Measurements from ENCODE around the gene ABCG2. TPM values are rescaled to one million over a fixed set of nuclear protein-coding genes. Genes with fewer than 3 reads are reported as not detected.
"Not testable (repeated sequence)": the region's sequence is repeated elsewhere in the genome, so short reads cannot be mapped to it uniquely, and the experiment has no call there.

ABCG2 gene
- polyA plus RNA-seq, 1 donor = 8.2 TPM

- DNase-seq = no peak
Measured at GRCh38 chr4:88112856-88113255, 45.6 kb downstream of the ABCG2 start.

GRCh38 chr4:88110826-88111225 lies 47.6 kb downstream of the ABCG2 start:
- no peak for DNase-seq

- DNase-seq = no peak
Measured at GRCh38 chr4:88109123-88109881, 49.1 kb downstream of the ABCG2 start.

DNA sequence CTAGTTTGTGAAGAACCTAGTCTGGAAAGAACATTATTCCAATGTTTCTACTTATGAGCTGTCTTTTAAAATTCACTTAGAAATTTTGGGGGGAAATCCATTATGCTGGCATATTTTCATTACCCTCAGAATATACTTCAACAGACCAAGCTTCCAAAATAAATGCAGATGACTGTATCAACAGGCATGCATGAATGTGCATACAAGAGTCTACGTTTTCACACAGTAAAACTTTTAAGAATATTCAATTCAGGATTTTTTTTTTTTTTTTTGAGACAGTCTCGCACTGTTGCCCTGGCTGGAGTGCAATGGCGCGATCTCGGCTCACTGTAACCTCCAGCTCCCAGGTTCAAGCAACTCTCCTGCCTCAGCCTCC lies 49.7 kb downstream of the ABCG2 start:
- no peak for DNase-seq

- DNase-seq = not testable (repeated sequence)
Measured at GRCh38 chr4:88108108-88108465, 50.4 kb downstream of the ABCG2 start.

DNA sequence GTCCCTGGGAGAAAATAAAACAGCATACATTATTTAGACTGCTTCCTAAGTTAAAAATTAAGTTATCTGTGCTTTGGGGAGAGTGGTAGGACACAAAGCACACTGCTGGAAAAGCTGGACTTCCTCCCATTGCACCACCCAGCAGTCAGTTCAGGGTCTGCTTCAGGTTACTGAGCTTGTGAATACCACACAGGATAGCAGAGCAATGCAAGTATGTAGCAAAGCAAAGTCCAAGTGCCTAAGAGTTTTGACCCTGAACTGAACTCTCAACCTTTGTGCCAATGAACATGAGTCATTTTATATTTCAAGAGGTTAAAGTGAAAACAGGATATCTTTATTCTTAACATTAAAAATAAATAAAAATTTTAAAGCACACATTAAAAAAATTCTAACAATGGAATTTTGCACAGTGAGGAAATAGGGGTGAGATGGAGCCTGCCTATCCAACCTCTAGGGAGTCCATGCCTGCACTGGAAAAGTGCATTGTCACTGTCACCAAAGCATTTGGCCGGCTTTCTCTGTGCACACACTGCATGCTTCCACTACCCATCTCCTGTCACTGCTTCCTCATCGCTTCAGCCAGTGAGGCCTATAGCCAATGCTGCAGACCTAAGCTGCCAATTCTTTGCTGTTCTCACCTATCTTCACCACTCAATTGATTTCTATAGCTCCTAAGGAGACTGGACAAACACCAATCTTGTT lies 50.9 kb downstream of the ABCG2 start:
- no peak for DNase-seq

DNA sequence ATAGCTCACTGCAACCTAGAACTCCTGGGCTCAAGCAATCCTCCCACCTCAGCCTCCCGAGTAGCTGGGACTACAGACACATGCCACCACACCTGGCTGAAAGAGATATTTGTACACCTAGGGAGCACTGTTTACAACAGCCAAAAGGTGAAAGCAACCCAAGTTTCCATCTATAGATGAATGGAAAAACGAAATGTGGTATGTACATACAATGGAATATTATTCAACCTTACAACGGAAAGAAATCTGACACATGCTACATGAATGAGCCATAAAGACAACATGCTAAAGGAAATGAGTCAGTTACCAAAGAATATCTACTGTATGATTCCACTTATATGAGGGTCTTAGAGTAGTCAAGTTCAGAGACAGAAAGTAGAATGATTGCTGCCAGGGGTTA lies 52.2 kb downstream of the ABCG2 start:
- no peak for DNase-seq

DNA sequence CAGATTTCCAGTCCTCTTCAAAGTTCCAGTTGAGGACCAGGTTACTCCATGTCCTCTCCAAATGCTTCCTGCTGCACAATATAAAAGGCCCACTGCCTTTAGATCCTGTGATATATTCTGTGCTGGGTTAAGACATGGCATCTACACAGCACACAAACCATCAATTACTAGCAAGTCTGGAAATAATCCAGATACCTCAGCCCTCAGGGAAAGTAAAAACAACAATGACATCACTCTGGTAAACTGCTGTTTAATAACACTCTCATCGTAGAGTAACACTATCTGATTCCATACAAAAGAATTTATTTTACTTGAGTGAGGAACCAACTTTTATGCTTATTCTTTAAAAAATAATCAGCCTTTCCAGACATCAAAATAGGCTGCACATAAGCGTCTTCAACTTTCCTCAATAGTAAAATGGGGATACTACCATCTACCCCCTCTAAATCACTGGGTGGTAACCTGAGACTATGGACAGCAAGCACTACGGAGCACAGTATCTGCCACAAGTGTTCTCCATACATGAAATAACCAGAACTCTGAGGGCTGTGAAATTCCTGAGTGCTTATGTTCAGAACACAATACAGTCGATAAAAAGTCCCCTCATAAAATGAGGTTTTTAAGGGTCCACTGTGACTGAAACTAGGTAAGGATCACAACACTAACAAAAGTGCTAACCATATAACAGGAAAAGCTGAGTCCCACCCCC lies 53.4 kb downstream of the ABCG2 start:
- DNase-seq = no peak

DNA sequence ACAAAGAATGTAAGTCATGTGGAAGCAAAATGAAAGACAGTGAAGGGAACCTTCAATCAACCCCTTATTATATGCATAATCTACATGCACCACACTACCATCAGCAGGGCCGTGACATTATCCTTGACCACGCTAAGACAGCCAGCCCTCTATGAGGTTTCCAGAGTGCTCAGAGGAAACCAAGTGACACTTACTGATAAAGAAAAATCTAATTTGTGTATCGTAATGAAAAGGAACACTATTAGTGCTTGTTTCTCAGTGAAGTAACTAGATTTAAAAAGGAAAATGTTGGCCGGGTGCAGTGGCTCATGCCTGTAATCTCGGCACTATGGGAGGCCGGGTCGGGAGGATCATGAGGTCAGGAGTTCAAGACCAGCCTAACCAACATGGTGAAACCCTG lies 56.4 kb downstream of the ABCG2 start:
- DNase-seq = no peak

DNA sequence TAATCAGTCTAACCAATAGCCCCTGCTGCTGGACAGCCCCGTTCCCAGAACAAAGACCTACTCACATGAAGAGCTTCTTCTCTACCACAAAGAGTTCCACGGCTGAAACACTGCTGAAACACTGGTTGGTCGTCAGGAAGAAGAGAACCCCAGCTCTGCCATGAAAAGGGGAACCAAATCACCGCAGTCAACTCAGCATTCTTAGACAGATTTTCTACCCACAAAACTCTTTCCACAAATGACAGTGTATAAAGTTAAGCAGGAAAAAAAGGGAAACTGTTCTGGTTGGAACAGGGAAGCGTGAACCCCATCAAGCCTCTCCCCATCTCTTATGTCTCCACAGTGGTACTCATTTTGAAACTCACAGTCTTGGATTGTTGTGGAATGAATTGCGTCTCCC lies 57.3 kb downstream of the ABCG2 start:
- no peak for DNase-seq

GRCh38 chr4:88098993-88099752 lies 59.3 kb downstream of the ABCG2 start:
- no peak for DNase-seq

GRCh38 chr4:88097781-88098180 lies 60.7 kb downstream of the ABCG2 start:
- no peak for DNase-seq

- no peak for DNase-seq
Measured at GRCh38 chr4:88097301-88097700, 61.1 kb downstream of the ABCG2 start.

DNA sequence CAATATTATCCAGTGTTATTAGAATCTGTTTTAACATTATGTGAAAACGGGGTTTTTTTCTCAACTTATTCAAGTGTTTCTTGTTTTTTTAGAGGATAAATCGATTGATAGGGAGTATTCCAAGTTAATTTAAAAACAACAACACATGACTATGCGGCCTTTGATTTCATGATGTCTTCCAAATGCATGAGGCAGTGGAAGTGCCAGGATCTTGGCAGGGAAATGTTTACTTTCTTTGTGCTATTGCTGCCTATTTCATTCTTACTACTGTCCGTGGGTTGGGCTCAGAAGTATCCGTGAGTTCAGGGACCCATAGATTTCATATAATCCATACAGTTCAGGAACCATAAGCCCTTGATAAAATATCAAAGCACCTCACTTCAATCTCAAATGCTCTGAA lies 64.6 kb downstream of the ABCG2 start:
- no peak for DNase-seq

GRCh38 chr4:88091378-88091777 lies 67.1 kb downstream of the ABCG2 start:
- no peak for DNase-seq

DNA sequence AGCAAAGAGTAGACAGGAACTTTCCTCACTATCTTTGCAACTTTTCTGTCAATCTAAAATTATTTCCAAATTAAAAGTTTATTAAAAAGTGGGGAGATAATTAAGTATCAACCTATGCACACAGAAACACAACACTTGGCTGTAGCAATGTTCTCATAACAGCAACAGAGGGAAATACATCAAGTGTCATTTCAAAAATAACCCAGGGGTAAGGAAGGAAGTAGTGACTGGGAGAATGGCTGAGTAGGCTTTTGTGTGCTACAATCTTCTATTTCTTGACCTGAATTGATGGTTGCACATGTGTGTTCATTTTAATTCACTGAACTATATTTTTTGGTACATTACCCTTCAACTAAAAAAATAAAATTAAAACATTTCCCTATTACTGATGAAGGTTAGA lies 67.5 kb downstream of the ABCG2 start:
- DNase-seq = no peak

GRCh38 chr4:88087004-88087403 lies 71.4 kb downstream of the ABCG2 start:
- DNase-seq = no peak

DNA sequence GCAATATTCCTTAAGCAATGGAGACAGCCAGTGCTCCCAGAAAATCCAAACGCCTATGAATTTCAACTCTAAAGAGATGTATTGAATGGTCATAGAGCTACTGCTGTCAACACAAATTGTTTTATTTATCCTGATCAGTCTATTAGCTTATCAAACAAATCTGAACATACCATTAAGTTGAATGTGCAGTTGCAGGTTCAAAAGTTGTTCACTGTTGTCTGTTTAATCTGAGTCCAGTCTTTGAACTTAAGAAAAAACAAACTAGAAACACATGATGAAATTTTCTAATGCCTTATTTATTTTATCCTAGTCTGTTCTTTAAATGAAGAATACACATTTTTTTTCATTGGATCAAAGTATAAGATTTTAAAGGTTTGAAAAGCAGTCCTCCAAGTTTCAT lies 77.8 kb downstream of the ABCG2 start:
- no peak for DNase-seq

DNA sequence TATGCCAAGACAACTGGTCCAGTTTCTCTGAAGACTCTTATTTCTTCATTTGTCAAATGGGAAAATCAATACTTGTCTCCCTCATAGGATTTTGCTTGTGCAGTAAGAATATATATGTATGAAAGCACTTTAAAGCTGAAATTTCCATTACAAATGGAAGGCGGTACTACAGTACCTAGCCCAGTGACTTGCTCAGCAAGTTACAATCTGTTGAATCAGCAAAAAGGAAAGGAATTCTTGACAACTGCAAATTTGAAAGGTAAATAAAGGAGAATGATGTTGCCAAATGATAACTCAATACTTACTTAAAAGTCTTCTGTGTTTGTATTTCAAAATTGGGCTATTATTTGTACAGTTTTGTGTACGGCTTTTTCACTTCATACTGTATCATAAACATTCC lies 79.9 kb downstream of the ABCG2 start:
- no peak for DNase-seq

DNA sequence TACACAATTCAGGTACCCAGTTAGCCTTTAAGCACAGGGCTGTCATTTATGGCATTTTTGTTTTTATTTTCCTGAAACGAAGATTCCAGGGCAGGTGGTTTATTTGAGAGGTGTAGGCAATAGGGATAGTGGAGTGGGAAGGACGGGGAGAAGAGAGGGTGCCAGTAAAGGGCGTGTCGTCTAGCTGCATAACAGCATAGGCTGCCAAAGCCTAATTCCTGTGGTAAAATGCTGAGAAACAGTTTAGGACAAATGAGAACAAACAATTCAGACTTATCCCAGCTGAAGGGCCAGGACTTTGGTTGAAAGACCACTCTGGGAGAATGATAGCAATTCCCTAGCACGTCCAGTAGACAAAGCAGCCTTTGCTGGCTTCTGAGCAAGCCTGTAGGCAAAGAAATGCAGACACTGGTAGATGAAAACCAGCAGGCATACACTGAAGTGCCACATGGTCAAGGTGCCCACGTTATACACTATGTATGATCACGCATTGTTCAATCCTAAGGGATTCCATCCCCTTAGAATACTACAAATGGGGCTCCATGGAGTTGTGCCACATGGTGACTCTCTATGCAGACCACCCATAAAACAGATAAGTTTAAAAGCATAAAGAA lies 80.4 kb downstream of the ABCG2 start:
- no peak for DNase-seq

- DNase-seq = no peak
Measured at GRCh38 chr4:88075336-88075735, 83.1 kb downstream of the ABCG2 start.

DNA sequence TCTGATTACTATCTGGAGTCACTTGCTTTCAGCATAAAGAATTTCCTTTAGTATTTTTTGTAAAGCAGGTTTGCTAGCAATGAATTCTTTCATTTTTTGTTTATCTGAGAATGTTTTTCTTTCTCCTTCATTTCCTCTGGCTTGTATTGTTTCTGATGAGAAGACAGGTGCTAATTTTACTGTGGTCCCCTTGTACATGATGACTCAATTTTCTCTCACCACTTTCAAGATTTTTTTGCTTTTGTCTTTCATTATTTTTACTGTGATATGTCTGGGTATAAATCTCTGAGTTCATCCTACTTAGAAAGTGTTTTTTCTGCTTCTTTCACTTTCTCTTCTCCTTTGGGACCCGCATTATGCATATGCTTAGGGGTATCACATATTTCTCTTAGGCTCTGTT lies 88.4 kb downstream of the ABCG2 start:
- DNase-seq = no peak

All from left kidney (tissue), 2 donors.